H4 (cell line): ENCODE results near the gene KCNG4. TPM values are rescaled to one million over a fixed set of nuclear protein-coding genes. Genes with fewer than 3 reads are reported as not detected.

Experiments used
- DNase-seq: peaks from one replicate; pipeline ENCODE4 v3.0.0-alpha.2; 2015; ENCODE audit warnings: low spot score
- total RNA-seq: library from RNA; depleted of rRNA; stranded (reverse); fragments of >200 nt; shearing (Covaris generic); gene quantifications from 2 replicates; pipeline ENCODE4 v1.2.3, GENCODE V29; 2014; rRNA removed

Gene KCNG4, protein sequence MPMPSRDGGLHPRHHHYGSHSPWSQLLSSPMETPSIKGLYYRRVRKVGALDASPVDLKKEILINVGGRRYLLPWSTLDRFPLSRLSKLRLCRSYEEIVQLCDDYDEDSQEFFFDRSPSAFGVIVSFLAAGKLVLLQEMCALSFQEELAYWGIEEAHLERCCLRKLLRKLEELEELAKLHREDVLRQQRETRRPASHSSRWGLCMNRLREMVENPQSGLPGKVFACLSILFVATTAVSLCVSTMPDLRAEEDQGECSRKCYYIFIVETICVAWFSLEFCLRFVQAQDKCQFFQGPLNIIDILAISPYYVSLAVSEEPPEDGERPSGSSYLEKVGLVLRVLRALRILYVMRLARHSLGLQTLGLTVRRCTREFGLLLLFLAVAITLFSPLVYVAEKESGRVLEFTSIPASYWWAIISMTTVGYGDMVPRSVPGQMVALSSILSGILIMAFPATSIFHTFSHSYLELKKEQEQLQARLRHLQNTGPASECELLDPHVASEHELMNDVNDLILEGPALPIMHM
- not detected in 2 replicates for total RNA-seq

DNA sequence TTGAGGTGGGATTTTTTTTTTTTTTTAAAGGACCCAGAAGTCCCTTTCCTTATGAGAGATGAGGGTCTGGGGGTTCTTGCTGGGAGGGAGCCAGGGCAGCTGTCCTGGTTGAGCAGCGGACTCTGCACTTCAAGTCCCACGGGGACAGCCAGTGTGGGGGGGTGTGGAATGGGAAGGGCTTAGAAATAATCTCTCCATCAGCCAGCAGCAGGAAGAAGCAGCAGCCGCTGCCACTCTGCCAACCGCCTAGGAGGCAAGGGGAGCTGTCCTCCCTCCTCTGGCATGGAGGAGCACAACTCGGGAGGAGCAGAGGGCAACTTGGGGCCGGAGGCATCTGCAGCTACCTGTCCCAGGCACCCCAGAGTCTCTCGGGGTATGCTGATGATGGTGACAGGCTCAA is at the start of gene KCNG4:
TSS of gene KCNG4 (minus strand) at position 104 of the 400 bp plus-strand sequence. CDS start 2,527 bp downstream, outside the sequence.
- no peak for DNase-seq

GRCh38 chr16:84288902-84289301 is 49.1 kb upstream of the KCNG4 start:
- DNase-seq = no peak

DNA sequence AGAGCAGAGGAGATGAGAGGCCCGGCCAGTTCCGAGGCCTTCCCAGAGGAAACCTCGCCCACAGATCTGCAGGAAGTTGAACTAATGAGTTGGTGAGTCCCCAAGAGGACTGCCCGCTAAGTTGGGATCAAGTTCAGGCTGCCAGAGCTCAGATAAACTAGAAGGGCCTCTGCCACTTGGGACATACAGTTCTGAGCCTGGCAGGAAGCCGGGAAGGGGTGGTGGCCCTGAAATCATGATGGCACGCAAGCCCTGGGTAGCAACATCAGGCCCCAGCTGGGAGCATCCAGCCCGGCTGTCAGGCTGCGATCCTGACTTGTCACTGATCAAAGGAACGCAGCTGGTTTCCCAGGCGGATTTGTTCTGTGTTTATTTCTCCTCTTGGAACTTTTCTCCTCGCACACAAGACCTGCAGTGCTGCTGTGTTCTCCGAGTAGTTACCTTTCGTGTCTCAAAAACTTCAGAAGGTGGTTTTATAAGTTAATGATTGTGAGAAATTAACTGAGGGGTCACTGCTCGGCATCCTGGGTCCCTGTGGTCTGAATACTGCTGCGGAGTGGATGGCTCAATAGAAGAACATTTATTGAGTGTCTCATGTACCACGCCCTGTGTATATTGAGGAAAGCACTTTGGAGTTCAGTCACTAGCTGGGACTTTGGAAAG is 46.9 kb upstream of the KCNG4 start:
- DNase-seq = peak; percentile 41

- no peak for DNase-seq
Observed at GRCh38 chr16:84284154-84284722, 44.4 kb upstream of the KCNG4 start.

DNA sequence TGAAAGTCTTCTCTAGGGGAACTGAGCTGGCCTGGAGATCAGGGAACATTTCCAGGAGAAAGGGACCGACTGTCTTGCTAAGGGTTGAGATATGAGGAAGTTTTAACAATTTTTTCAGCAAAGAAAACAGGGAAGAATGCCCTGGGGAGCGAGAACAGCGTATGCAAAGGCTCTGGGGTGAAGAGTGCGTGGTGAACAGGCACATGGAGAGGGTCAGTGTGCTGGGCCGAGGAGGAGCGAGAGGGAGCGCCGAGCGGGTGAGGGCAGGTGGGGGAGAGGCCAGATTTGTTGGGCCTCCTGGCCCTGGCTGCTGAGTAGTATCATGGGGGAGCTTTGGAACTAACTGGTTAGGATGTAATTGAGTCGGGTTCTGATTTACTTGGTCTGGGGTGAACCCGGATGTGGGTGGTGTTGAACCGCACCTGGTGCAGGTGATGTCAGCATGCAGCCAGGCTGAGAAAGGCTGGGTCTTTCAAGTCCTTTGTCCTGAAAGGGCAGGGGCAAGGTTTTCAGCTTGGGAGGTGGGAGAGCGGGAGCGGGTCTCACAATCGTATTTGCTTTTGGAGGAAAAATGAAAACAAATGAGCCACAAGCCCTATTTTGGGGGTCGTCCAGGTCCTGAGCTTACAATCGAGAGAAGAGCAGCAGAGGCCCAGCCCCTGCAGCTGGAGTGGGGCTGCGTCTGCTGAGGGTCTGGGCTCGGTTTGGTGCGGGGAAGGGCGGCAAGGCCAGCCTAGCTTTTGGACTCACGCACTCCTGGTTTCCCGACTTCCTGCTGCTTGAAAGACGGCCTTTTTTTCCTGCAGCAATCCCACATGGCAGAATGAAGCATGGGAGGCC is 43.7 kb upstream of the KCNG4 start:
- no peak for DNase-seq

DNA sequence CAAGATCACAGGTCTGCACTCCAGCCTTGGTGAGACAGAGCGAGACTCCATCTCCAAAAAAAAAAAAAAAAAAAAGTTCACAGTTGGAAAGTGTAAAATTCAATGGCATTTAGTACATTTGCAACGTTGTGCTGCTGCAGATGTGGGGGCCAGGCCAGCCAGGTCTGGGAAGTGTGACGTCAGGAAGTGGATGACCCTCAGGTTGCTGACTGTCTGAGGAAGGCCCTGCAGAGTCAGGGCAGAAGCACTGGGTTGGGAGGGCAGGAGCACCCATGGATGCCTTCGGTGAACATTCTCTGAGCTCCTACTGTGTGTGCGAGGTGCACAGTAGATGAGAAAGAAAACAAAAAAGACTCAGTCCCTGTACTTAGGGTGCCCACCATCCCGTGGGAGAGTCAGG is 42.7 kb upstream of the KCNG4 start:
- DNase-seq = no peak

GRCh38 chr16:84281074-84281473 is 41.3 kb upstream of the KCNG4 start:
- no peak for DNase-seq

GRCh38 chr16:84279881-84280280 is 40.1 kb upstream of the KCNG4 start:
- DNase-seq = no peak

GRCh38 chr16:84278968-84279367 is 39.2 kb upstream of the KCNG4 start:
- no peak for DNase-seq

GRCh38 chr16:84278333-84278732 is 38.5 kb upstream of the KCNG4 start:
- DNase-seq = no peak

DNA sequence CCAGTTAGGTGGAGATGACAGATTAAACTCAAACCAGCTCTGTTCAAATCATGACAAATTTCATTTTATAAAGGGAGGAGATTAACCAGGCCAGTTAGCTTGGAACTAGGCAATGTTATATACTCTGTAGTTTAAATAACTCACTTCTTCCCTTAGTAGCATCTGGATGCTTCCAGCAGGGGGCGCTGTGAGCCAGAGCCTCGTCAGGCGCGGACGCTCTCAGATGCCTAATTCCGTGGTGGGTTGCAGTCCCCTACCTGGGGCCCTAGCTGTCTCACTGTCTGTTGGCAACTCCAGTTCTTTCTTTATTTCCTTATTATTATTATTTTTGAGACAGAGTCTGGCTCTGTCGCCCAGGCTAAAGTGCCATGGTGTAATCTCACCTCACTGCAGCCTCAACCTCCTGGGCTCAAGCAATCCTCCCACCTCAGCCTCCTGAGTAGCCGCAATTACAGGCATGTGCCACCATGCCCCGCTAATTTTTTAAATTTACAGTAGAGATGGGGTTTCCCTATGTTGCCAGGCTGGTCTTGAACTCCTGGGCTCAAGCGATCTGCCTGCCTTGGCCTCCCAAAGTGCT is 37.5 kb upstream of the KCNG4 start:
- peak; percentile 54 for DNase-seq

DNA sequence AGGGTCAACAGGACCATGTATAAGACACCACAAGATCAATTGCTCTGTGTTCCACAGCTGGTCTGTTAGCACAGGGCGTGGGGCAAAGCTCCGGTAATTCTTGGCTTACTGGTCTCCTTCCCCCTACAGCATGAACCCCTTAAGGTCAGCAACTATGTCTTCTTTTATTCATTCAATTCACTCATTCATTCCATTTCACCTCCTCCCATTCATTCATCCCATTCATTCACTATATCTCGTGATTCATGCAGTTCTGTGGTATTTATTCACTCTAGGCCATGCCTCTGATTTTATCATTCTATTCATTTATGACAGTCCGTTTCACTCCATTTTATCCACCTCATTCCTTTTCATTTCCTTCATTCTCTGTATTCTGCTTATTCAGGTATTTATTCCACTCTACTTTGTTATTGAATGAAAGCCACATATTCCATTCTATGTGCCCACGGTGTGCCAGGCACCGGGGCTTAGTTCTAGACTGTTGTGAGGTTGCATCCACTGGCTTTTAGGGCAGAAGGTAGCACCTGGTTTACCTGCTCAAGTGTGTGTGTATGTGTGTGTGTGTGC is 35.9 kb upstream of the KCNG4 start:
- no peak for DNase-seq

- DNase-seq = no peak
Observed at GRCh38 chr16:84274515-84274914, 34.7 kb upstream of the KCNG4 start.

DNA sequence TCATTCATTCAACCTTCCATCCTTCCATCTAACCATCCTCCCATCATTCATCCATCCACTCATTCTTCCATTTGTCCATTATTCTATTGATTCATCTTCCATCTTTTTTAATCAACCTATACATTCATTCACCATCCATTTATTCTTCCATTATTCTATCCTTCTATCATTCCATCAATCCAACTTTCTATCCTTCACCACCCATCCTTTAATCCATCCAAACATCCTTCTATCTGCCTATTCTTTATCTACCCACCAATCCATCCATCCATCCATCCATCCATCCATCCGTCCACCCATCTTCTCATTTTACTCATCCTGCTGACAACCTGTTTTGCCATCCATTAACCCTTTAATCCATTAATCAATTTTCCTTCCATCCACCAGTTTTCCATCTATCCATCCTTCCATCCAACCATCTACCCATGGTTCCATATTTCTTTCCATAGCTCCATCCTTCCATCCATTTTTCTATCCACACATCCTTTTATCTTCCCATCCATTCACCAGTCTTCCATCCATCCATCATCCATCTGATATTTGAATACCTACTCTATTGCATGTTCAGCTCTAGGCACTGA is 33.0 kb upstream of the KCNG4 start:
- no peak for DNase-seq

- DNase-seq = no peak
Observed at GRCh38 chr16:84271866-84272265, 32.1 kb upstream of the KCNG4 start.

DNA sequence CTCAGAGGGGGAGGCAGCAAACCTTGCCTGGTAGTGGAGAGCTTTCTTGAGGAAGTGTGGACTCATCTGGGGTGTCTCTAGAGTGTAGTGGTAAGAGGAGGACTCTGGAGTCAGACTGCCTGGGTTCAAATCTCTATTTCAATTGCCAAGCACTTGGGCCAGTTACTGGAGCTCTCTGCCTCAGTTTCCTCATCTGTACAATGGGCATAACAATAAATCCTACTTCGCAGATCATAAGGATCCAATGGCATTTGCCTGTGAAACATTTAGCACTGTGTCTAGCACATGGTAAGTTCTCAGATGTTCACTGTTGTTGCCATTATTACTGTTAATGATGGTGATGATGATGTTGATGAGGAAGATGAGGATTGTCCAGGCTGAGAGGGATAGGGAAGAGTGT is 31.2 kb upstream of the KCNG4 start:
- no peak for DNase-seq

DNA sequence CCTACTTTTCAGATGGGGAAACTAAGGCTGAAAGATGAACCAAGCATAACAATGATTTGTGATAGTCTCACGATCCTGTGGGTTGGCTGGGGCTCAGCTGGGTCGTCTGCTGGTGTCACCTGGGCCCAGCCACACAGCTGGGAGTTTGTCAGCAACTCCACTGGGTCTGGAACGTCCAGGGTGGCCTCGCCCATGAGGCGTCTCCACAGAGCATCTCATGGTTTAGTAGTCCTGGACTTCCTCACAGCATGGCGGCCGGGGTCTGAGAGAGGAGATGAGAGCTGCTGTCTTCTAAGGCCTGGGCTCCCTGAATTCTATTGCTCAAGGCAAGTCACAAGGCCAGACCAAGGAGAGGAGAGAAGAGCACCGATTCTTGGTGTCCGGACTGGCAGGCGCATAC is 30.7 kb upstream of the KCNG4 start:
- no peak for DNase-seq

DNA sequence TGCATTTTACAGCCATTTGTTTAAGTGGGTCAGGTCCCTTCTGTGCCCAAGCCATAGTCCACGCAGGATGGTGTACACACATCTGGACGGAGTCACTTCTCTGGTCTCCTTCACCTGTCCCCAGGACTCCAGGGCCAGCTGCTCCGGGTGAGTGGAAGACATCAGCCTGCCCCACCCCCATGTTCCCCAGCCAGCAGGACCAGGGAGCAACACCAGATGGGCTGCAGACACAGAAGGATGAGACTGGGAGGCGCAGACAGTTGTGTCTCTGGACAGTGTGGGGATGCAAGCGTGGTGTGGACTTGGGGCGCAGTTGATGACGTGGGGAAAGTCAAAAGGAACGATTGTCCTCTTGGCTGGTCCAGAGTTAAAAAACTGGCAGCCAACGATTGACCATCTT is 30.3 kb upstream of the KCNG4 start:
- DNase-seq = no peak

DNA sequence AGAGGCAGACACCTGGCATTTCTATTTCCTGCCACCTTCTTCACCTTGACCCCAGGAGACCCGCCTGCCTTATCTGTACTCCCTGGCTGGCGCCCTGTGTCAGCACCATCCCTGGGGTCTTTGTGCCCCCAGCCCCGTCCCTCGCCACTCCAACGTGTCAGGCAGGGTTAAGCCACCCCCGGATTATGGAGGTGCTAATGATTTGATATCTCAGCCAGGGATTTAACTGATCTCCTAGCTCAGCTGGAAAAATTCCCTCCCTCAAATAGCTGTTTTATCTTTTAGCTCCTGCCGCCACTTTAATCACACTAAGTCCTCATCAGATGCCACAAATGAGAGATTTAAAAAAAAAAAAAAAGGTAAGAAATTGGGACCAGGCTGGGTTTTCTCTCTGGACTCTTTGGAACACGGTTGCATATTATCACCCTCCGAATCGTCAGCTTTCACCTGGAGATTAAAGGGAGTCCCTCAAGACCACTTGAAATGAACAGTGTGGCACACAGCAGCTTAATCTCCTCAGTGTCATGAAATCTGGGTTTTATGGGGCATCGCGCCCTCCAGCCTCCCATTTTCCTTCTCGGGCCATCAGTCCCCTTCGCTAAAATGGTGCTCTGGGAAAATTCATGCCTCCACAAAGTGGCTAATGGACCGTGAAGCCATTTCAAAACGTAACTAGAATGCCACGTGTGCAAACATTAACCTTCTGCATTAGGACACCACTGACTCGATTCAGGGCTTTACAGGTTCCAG is 28.7 kb upstream of the KCNG4 start:
- DNase-seq = no peak

GRCh38 chr16:84267380-84267779 is 27.6 kb upstream of the KCNG4 start:
- no peak for DNase-seq
